Loucy (cell line): Measurements from ENCODE around the gene AKT1S1.

Experiments used
- CTCF ChIP-seq: fragments of 200-600 bp; sonication (generic); conservative IDR thresholded peaks from 2 replicates; pipeline ENCODE4 v1.5.1; 2014; ENCODE audit warnings: mild to moderate bottlenecking, antibody characterized with exemption, low read length
- EZH2phosphoT487 ChIP-seq: fragments of 200-600 bp; IDR thresholded peaks from 2 replicates; pipeline ENCODE4 v1.6.1; 2018; ENCODE audit warnings: antibody characterized with exemption, mild to moderate bottlenecking, moderate library complexity, borderline replicate concordance

DNA sequence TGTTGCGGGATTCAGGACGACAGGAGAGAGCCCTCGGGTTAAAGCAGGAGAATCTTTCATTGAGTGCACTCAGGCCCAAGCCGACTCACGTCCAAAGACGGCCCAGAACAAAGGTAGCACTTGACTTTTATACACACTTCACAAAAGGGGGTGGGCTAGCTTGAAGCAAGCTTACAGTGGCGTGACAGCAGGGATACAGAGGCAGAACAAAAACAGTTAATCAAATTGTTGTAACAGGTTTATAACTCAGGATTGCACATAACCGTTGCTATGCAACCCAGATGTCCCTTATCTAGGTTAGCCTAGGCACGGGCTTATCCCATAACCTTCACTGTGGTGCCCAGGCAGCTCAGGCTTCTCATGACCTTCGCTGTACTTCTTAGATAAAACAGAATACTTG is 57.0 kb downstream of the AKT1S1 start:
- TF ChIP-seq CTCF (no peak), EZH2phosphoT487 (no peak)
